HUDEP-2 (cell line): ENCODE data around the gene VCAM1.
"Not testable (repeated sequence)": the region's sequence is repeated elsewhere in the genome, so short reads cannot be mapped to it uniquely, and the experiment has no call there.

Experiments
- DNase-seq, 76 experiments: peaks; one replicate each; lab custom pipeline; 2025; ENCODE audit not compliant: unreplicated experiment in 76 of 76; lab: John Stamatoyannopoulos, UW

The VCAM1 gene, protein sequence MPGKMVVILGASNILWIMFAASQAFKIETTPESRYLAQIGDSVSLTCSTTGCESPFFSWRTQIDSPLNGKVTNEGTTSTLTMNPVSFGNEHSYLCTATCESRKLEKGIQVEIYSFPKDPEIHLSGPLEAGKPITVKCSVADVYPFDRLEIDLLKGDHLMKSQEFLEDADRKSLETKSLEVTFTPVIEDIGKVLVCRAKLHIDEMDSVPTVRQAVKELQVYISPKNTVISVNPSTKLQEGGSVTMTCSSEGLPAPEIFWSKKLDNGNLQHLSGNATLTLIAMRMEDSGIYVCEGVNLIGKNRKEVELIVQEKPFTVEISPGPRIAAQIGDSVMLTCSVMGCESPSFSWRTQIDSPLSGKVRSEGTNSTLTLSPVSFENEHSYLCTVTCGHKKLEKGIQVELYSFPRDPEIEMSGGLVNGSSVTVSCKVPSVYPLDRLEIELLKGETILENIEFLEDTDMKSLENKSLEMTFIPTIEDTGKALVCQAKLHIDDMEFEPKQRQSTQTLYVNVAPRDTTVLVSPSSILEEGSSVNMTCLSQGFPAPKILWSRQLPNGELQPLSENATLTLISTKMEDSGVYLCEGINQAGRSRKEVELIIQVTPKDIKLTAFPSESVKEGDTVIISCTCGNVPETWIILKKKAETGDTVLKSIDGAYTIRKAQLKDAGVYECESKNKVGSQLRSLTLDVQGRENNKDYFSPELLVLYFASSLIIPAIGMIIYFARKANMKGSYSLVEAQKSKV

DNA sequence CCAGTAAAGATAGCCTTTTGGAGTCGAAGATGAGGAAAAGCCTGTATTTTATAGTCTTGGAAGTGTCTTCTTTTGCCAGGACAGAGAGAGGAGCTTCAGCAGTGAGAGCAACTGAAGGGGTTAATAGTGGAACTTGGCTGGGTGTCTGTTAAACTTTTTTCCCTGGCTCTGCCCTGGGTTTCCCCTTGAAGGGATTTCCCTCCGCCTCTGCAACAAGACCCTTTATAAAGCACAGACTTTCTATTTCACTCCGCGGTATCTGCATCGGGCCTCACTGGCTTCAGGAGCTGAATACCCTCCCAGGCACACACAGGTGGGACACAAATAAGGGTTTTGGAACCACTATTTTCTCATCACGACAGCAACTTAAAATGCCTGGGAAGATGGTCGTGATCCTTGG lies at the start of gene VCAM1:
TSS of gene VCAM1 (plus strand) at position 253 of the 400 bp plus-strand sequence. CDS start at position 372, 119 bp downstream.
- no peak for DNase-seq

DNA sequence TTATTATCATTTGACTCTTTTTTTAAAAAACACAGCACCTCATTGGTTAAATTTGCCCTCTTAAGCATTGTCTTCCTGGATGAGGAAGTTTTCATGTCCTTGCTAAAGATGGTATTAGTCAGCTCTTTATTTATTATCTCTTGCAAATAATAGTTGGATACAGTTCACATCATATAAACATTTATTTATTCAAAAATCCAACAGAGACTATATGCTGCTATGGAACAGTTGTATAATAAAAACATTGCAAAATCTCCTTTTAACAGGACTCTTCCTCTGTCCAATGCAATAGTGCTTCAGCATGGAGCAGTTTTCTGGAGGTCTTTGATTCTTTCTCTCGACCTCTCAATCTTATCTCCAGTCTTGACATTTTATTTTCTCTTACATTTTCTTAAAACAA lies 49.5 kb upstream of the VCAM1 start:
- no peak for DNase-seq

DNA sequence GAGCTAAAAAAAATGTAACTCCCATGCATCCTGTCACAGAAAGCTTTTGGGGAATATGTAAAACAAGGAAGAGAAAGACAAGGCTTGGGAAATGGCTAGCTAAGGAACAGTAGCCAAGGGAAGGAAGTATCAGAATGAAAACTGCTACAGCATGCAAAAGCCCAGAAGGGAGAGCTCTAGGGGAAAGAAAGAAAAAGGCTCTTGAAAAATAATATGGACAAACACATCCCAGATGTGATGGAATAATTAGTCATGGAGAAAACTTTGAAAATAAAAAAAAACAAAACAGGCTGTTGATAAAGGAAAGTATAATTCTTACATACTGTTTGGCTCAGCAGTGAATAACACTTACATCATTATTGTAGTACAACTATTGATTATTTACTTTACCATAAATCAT lies 47.9 kb upstream of the VCAM1 start:
- DNase-seq = no peak

DNA sequence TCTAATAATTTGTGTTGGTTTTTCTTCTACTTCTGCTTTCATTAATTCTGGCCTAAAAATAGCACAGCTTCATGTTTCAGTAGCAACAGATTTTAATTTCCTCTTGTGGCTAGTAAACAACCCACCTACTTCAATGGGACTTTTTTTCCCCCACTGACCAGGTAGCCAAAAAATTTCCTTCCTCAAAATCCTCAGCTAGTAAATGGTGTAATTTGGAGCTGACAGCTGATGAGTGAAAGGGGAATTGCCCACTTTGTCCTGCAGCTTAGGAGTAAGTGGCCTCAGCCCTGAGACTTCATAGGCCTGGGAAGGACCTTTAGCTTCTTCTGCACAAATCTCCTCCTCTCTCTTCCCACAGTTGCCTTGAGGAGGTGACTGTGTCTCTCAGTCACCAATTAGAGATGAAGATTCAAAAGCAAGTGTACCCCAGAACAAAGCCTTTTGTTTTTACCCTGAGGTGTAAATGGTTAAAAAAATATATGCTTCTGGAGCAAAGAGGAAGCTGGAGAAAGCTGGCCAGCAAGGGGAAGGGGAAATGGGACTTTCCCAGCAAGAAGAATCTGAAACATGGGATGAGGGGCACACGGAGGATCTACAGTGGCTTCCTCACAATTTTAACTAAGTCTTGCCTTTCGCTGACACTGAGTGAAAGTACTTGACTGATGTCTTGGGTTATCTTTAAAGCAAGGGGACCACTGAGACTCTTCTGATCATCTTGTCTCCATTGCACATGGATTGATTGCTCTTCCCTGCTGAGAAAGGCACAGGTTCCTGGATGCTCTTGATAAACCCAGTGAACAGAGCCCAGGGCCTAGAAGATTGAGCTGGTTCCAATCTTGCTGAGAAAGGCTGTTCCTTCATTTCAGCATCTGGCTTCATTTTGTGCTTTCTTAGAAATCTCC lies 35.8 kb upstream of the VCAM1 start:
- no peak for DNase-seq

DNA sequence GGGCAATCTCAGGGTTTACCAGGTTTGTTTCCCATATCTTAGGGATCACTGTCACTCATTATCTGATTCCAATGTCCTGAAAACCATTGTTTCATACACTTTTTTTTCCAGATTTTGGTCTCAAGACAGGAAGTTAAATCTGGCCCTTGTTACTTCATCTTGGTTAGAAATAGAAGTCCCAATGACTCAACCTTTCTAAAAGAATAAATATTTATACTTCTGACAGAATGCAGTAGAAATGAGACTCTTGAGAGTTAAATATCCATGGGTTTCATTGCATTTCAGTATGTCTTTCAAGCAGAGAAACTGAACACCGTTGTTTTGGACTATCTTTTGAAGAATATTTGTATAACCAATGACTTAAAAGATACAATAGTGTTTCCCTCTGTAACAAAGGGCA lies 19.8 kb upstream of the VCAM1 start:
- no peak for DNase-seq

DNA sequence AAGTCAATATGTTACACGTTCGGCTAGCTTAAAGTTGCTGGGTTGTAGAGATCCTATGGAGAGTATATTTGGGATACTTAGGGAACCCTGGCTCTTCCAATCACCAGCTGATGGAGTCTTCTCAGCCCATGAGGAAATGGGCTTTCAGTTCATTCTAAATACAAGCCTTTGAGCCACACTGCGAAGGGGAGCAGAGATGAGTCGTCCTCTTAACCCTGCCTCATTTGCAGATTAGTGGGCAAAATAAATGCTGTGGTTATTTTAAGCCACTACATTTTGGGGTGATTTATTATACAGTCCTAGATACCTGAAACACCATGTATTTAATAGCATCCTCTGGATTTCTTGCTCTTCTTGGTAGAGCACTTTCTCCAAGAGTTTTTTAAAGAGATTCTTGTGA lies 19.0 kb upstream of the VCAM1 start:
- DNase-seq = no peak

DNA sequence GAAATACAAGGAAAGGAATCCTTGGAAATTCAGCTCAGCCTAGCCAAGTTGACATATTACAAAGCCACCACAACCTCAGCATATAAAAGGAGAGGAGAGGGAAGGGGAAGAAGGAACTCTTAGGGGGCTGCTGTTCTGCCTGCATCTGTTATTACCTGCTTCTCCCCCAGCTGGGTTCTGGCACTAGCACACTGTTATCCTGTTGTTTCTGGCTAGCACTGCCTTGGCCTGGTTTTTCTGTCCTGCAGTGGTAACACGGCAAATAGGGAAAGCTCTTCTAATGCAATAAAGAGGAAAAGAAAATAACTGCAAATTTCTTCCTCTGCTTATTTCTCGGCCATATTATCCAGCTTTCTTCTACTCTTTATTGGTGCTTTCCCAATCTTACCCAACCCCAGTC lies 16.5 kb upstream of the VCAM1 start:
- no peak for DNase-seq

DNA sequence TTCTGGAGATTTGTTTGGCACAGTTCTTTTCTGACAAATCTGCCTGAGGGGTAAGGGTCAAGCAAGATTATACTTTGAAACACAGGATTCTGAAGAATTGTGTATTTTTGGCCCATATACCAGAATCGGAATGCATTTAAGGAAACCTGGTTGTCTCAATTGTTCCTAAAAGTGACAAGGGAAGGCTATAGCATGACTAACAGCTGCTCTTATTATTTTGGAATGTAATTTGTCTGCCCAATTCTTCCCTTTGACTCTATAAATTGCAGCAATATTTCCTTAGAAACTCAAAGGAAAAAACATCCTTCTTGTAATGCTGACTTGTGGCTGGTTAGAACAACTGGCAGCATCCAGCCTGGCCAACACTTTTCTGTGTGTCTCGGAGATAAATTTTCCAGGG lies 15.8 kb upstream of the VCAM1 start:
- no peak for DNase-seq

DNA sequence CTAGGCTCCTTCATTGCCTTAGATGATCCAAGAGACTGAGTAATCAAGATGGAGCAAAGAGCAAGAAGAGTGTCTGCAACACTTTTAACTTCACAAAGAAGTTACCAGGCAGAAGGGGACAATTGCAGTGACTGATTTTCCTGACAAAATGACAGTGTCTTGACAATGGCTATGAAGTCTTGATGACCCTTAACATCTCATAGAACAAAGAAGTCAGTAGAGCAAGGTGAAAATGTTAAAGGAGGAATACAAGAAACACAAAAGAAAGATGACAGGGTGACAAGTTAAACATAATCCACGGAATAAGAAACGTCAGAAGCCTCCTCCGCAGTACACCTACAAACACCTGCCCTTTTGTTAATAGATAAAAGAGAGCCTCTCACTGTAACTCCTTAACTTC lies 15.1 kb upstream of the VCAM1 start:
- DNase-seq = no peak

DNA sequence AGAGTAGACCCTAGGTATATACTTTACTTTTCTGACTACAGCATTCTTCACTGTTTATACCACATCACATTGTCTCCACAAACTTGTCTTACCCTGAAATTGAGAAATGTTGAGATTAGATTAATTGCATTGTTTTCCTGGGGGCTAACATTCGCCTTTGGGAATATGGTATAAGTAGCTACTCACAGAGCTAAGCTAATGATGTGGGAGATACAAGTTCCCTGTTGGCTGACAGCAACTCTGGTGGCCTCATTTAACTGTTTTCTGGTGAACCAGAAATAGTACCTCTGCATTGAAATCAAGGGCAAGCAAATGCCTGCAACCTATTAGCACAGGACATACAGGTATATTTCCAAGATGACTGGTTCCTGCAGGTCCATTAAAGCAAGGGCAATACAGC lies 13.2 kb upstream of the VCAM1 start:
- no peak for DNase-seq

DNA sequence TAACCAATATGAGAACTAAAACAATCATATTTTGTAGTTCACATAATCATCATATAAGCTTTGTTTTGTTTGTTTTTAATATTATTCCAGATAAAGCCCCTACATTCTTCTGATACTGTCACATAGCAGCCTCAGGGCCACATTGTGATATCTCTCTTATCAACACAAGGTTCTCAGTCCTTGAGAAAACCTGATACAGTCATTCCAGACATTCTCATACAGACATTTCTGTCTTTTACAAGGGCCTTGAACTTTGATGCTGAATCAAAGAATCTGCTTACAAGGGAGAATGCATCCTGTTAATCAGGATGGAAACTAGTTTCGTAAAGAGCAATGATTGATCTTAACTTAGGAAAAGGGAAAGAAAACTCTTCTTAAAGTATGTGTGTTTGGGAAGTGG lies 12.7 kb upstream of the VCAM1 start:
- DNase-seq = no peak

DNA sequence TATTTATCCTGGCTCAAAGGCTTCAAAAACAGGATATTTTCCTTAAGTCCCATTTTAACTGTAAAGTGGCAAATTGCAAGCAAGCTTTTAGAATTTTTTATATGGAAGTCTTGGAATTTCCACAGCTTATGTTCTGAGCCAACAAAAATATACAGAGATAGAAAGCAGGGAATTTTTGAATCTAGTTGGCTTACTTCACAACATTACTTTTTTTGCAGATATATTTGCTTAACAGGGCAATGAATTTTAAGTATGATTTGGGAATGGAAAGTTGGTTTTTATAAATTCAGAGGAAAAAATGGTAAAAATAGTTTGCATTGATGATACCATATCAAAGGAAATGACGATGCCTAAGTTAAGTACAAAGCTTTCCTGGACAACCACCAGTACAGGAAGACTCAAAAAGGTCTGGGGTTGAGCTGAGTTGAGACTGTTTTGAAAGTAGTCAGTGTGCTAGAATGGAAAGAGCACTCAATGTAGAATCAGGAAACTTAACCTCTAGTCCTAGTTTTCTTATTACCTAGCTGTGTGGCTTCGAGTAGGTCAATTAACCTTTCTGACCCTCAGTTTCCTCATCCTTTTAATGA lies 11.0 kb upstream of the VCAM1 start:
- DNase-seq = no peak

DNA sequence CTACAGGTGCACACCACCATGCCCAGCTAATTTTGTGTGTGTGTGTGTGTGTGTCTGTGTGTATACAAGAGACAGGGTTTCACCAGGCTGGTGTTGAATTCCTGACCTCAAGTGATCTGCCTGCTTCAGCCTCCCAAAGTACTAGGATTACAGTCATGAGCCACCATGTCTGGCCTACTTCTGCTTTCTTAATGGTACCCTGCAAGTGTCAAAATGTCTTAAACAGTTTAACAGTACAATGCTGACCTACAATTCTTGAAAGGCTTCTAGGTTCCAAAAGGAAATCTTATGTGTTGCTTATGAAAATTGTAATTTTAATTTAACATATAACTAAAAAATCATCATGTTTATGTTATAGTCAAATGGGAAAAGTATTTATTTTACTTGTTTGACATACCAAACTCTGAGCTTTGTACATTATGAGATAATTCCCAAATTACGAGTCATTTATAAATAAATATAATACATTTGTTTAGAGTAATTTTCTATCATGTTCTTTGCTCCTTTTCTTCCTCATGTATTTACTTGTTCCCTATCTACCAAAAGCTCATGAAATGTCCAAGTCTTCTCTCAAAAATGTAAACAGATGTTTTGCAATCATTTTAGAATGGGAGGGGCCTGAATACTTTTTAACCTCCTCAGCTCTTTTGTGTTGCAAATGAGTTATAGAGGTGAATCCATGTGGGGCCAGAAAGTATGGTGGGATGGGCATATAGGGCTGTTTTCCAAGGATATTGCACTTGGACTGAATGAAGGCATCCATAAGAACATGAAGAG lies 8.4 kb upstream of the VCAM1 start:
- DNase-seq = no peak

DNA sequence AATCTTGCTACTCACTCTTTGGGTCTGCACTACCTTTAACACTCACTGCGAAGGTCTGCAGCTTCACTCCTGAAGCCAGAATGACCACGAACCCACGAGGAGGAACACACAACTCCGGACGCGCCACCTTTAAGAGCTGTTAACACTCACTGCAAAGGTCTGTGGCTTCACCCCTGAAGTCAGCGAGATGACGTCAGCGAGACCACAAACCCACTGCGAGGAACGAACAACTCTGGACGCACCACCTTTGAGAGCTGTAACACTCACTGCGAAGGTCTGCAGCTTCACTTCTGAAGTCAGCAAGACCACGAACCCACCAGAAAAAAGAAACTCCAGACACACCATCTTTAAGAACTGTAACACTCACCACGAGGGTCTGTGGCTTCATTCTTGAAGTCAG lies 6.5 kb upstream of the VCAM1 start:
- not testable (repeated sequence) for DNase-seq

DNA sequence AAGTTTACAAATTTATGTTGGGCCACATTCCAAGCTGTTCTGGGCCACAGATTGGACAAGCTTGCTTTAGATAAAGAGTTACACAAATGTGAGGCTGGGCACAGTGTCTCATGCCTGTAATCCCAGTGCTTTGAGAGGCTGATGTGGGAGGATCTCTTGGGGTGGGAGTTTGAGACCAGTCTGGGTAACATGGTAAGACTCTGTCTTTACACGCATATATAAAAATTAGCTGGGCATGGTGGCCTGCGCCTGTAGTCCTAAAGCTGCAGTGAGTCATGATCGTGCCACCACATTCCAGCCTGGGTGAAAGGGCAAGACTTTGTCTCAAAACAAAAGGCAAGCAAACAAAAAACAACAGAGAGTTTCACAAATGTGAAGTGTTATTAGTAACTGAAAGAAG lies 5.9 kb upstream of the VCAM1 start:
- no peak for DNase-seq

DNA sequence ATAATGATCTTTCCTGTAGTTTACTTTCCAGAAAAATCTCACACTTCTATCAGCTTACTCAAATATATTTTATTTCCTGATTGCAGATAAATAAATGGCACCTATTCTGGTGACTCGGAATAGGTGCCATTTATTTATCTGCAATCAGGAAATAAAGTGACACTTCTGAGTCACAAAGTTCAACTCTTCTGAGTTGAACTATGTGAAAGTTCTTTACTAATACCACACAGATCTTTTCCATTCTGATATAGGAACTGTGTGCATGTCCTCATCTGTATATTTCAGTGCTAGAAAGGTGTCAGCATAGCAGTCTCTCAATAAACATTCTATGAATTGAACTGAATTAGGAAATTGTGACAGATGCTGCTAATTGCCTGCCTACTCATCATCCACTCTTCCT lies 4.9 kb upstream of the VCAM1 start:
- no peak for DNase-seq

DNA sequence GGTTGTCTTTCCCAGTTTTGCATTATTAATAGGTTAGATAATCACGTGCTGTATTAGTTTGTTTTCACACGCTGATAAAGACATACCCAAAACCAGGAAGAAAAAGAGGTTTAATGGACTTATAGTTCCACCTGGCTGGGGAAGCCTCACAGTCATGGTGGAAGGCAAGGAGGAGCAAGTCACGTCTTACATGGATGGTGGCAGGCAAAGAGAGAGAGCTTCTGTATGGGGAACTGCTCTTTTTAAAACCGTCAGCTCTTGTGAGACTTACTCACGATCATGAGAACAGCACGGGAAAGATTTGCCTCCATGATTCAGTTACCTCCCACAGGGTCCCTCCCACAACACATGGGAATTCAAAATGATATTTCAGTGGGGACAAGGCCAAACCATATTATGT lies 2.3 kb upstream of the VCAM1 start:
- no peak for DNase-seq

DNA sequence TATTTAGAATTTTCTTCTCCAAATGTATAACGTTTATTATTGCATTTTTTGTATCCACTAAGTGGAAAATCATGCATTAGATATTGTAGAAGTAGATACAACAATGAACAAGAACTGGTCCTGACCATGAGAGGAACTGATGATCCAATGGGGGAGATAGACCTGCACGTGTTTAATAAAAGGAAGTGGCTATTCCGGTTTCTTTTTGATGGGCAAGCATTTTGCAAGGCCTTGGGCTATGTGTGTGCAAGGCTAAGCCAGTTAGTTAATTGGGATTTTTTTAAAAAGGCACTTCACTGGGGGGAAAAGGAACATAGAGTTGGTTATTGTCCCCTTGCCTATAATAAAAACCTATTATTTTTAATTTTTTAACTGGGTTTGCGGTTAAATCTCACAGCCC lies 961 bp upstream of the VCAM1 start:
- no peak for DNase-seq

DNA sequence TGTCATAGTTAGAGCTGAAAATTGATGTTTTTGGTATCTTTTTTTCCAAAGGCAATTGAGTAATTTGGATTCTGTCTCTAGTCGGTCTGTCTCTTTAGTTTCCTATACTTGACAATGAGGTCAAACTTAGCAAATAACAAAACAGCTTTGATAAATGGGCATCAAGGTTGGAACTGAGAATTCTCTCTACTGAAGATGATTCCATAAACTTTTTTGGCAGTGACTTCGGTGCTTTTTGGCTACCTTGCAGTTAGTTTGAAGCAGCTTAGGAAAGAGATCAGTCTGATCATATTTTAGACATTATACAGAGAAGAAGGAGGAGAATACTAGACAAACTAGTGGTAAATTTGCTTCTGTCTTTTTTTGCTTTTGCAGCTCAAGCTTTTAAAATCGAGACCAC lies 559 bp downstream of the VCAM1 start:
- DNase-seq = no peak

DNA sequence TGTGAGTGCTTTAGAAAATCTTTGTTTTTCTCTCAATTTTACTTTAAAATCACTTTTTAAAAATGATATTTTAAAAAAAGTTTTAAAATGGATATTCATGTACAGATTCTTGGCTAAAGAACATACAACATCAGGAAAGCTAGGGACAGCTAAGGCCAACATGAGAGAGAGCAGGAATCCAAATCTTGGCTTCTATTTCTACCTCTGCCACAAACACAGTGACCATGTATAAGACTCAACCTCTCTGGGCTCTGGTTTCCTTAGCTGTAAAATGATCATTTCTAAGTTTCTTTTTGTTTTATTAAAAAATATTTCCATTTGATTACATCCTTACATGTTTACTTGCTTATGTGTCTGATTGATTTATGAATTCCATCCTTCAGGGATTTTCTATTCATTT lies 1.2 kb downstream of the VCAM1 start:
- DNase-seq = no peak
